ENCODE data around the gene EML5.

The EML5 gene

DNA sequence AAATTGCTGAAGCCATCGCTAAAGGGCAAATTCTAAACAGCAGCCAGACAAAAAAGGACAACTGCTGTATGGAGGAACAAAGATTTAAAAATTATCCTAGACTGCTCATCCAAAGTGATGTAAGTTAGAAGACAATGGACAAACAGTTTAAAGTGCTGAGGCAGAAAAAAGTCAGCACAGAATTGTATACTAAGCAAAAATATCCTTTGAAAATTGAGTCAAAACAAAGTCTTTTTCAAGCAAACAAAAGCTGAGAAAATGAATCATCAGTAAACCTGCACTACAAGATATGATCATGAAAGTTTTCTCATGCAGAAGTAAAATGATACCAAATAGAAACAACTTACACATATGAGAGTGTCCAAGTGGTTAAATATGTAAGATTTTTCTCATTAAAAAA is 43.6 kb downstream of the EML5 start:
- TF ChIP-seq, protein P1, sequence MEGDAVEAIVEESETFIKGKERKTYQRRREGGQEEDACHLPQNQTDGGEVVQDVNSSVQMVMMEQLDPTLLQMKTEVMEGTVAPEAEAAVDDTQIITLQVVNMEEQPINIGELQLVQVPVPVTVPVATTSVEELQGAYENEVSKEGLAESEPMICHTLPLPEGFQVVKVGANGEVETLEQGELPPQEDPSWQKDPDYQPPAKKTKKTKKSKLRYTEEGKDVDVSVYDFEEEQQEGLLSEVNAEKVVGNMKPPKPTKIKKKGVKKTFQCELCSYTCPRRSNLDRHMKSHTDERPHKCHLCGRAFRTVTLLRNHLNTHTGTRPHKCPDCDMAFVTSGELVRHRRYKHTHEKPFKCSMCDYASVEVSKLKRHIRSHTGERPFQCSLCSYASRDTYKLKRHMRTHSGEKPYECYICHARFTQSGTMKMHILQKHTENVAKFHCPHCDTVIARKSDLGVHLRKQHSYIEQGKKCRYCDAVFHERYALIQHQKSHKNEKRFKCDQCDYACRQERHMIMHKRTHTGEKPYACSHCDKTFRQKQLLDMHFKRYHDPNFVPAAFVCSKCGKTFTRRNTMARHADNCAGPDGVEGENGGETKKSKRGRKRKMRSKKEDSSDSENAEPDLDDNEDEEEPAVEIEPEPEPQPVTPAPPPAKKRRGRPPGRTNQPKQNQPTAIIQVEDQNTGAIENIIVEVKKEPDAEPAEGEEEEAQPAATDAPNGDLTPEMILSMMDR (IDR thresholded peaks at IDR 0.05), result no peak

DNA sequence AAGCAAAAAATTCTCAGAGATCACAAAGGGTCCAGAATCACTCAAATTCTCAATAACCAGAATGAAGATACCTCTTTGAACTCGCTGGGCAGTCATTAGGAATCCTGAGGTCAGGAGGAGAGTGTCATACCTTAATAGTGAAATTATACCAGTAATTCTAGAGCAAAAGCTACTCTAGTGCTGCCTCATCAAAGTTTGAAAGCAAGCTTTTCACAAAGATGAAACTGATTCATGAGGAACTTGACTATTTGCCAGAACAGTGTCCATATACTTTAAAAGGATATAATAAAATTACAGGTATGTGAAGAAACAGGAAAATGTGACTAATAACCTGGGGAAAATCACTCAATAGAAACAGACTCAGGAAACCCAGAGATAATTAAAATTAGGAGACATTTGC is 44.5 kb downstream of the EML5 start:
- TF ChIP-seq, protein P1 (IDR thresholded peaks at IDR 0.05), result no peak

DNA sequence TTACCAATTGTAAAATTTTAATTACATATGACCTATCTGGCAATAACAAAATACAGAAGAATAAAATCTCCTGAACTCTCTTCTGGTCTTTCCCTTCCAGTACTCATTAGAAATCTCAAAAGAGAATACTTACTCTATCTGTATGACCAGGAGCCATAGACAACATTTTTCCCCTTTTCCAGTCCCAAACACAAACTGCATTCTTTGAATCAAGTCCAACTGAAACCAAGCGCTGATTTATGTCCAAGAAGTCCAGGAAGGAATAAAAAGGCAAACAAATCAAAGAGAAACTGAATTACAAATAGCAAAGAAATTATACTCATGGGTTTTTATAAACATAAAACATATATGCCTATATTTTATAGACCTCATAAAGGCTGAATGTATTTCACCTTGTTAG is 46.7 kb downstream of the EML5 start:
- TF ChIP-seq, protein P1 (IDR thresholded peaks at IDR 0.05), result no peak

DNA sequence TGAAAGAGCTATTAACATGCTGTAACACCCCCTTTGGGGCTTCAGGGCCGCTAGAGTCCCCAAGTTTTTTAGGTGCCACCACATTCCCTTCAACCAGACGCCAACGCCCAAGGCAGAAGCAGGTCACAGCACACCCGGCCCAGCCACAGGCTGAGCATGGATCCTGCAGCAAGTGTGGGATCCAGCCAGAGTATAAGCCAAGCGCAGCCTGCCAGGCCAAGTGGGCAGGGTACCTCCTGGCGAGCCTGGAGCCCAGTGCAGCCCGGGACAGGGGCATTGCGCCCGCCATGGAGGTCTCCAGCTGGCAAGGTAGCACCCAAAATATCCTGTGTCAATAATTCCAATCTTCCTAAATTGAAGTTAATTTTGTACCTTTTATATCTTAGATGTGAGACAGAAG is 55.5 kb downstream of the EML5 start:
- TF ChIP-seq, protein P1 (IDR thresholded peaks at IDR 0.05), result no peak

DNA sequence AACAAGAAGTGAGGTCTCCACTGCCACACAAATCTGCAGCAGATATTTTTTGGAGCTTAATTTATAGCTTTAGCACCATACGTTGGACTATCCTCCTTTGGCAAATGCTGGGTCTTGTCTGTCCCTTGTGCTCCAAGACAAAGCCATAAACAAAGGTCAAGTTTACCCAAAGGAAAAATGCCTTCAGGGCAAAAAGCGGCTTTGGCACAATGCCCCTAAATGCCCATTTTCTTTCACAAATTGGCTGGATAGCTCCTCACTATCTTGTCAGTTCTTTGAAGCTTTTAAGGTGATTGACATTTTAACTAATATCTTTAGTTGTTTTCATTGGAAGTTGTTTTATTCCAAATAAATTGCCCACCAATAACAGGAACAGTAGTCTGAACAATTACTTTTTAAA is 59.6 kb downstream of the EML5 start:
- TF ChIP-seq, protein P1 (IDR thresholded peaks at IDR 0.05), result no peak

DNA sequence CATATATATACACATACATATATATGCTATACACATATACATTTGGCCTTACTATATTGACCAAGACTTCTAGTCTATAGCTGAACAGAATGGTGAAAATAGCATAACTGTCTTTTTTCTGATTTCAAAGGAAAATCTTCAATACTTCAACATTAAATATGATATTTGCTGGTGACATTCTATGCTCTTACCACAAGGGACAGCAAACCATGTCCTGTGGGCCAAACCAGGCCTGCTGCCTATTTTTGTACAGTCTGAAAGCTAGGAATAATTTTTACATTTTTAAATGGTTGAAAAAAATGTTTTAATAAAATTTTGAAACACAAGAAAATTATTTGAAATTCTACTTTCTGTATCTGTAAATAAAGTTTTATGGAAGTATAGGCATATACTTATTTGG is 63.6 kb downstream of the EML5 start:
- TF ChIP-seq, protein P1 (IDR thresholded peaks at IDR 0.05), result peak; percentile 44

DNA sequence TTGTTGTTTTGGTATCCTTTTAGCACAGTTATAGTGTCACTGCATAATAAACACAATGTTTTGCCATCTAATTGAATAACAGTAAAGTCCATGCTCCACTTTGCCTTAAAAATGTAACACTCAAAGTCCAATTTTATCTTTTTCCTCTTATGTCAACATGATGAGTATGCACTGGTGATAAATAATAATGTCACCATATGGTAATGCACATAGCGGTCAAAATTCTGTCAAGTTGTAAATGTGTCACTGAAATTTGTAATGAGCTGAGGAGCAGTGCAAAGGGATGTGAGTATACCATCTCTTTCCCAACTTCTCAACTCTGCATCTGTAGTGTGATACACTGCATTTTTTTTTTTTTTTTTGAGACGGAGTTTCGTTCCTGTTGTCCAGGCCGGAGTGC is 65.7 kb downstream of the EML5 start:
- TF ChIP-seq, protein P1 (IDR thresholded peaks at IDR 0.05), result no peak

DNA sequence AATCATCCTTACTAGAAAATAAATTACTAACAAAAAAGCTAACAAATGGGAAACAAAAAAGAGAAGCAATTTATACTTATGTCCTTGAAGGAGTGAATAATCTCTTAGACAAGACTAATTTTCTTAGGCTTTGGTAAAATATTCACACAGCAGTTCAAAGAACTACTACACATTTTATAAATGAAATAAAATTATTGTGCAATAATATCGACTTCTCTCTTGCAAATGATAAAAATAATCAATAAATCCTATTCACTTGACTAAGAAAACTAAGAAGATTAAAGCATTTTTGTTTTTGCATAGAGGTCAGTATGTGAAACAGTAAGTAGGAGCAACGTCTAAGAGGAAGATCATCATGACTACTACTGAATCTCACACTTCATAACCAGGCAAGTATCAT is 82.0 kb downstream of the EML5 start:
- TF ChIP-seq, protein P1 (IDR thresholded peaks at IDR 0.05), result no peak
